ENCODE measurements around the gene SFTPA1.

- TF ChIP-seq ZNF274 (CRISPR knock-in tag; IDR thresholded peaks at IDR 0.05), result no peak
- no peak for TF ChIP-seq ZBTB40 (IDR thresholded peaks at IDR 0.05)
- TF ChIP-seq ZBTB40 (CRISPR knock-in tag; IDR thresholded peaks at IDR 0.05), result no peak
- TF ChIP-seq ZNF180 (CRISPR knock-in tag; IDR thresholded peaks at IDR 0.05; ENCODE audit: borderline replicate concordance, low read depth), result no peak
- TF ChIP-seq USF2 (IDR thresholded peaks at IDR 0.05; ENCODE audit: low read depth, low read length), result no peak
- no peak for TF ChIP-seq USF2 (CRISPR knock-in tag; IDR thresholded peaks at IDR 0.05; ENCODE audit: borderline replicate concordance)
- no peak for TF ChIP-seq ZNF816 (CRISPR knock-in tag; IDR thresholded peaks at IDR 0.05; ENCODE audit: borderline replicate concordance)
- TF ChIP-seq TEAD2 (CRISPR knock-in tag; IDR thresholded peaks at IDR 0.05), result no peak
- TF ChIP-seq, protein P1, sequence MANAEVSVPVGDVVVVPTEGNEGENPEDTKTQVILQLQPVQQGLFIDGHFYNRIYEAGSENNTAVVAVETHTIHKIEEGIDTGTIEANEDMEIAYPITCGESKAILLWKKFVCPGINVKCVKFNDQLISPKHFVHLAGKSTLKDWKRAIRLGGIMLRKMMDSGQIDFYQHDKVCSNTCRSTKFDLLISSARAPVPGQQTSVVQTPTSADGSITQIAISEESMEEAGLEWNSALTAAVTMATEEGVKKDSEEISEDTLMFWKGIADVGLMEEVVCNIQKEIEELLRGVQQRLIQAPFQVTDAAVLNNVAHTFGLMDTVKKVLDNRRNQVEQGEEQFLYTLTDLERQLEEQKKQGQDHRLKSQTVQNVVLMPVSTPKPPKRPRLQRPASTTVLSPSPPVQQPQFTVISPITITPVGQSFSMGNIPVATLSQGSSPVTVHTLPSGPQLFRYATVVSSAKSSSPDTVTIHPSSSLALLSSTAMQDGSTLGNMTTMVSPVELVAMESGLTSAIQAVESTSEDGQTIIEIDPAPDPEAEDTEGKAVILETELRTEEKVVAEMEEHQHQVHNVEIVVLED (CRISPR knock-in tag; IDR thresholded peaks at IDR 0.05; ENCODE audit: borderline replicate concordance), result no peak
- no peak for TF ChIP-seq CHD2 (IDR thresholded peaks at IDR 0.05; ENCODE audit: low read depth, low read length)
- no peak for TF ChIP-seq SMC3 (IDR thresholded peaks at IDR 0.05; ENCODE audit: low read length)
- no peak for TF ChIP-seq CTCF (CRISPR knock-in tag; IDR thresholded peaks at IDR 0.05)
- no peak for TF ChIP-seq AGO1 (IDR thresholded peaks at IDR 0.05; ENCODE audit: low read depth, low read length, poor library complexity, severe bottlenecking)
- no peak for TF ChIP-seq PCBP2 (optimal IDR thresholded peaks at IDR 0.05; ENCODE audit: low read depth, low read length, poor library complexity, severe bottlenecking)
These were observed 16.3 kb downstream of the SFTPA1 start for GRCh38 chr10:79627075-79627474.
